Pancreas (tissue), 10 donors: ENCODE measurements around the gene YAP1. TPM values are rescaled to one million over a fixed set of nuclear protein-coding genes. Genes with fewer than 3 reads are reported as not detected.
A peak's percentile ranks its signal among the peaks of the same experiment; 100 is the strongest.

Source experiments
- ATAC-seq, 4 donors: fragments of 200-7000 bp; cut with Tn5 transposase; one replicate each; pipeline versions ENCODE4 v1.8.0 to v1.9.1; 2020; ENCODE audit warnings: mild to moderate bottlenecking in 4 of 4, moderate library complexity in 4 of 4
- DNase-seq, 6 donors: peaks; one replicate each; pipeline ENCODE4 v3.0.0-alpha.2; 2020
- FAIRE-seq: peaks from 2 replicates; lab custom pipeline; 2012; peaks lifted over from hg19 to GRCh38; lab: Jason Lieb, UNC
- H3K27ac ChIP-seq, 4 donors: fragments of 200-600 bp; sonication (generic); 1 replicate in 3 of 4; 2 replicates in 1 of 4; pipeline versions ENCODE4 v1.5.0 to v1.8.0; 2020
- H3K27me3 ChIP-seq, 4 donors: fragments of 200-600 bp; one replicate each; pipeline ENCODE4 v1.8.0; 2021
- H3K36me3 ChIP-seq, 3 donors: fragments of 200-600 bp; sonication (generic) in 1 of 3; one replicate each; pipeline versions ENCODE4 v1.5.0 to v1.8.0; 2020 to 2021
- H3K4me1 ChIP-seq, 3 donors: fragments of 200-600 bp; one replicate each; pipeline ENCODE4 v1.8.0; 2021
- H3K4me3 ChIP-seq, 4 donors: fragments of 200-600 bp; sonication (generic) in 2 of 4; one replicate each; pipeline versions ENCODE4 v1.5.0 to v1.8.0; 2020 to 2021
- H3K9me3 ChIP-seq, 4 donors: fragments of 200-600 bp; one replicate each; pipeline ENCODE4 v1.8.0; 2021
- CTCF ChIP-seq, 4 donors: fragments of 200-600 bp; sonication (generic) in 3 of 4; IDR thresholded peaks; one replicate each; pipeline versions ENCODE4 v1.5.0 to v1.8.0; 2021; ENCODE audit warnings: antibody characterized with exemption in 4 of 4
- WGBS, 2 donors: extraction: QIAGEN DNeasy Blood & Tissue Kit; methylation state at CpG; one replicate each; pipeline ENCODE4 v1.1.7; 2013; 5-methylcytosine and 5-hydroxymethylcytosine counted together
- intact Hi-C, 3 donors: fragments of 100-400 bp; cut with DNase I; formaldehyde crosslinking; loops; one replicate each; pipeline versions ENCODE4 v1.11.1 to v1.14.2; 2022
- polyA plus RNA-seq, 2 donors: library from polyadenylated mRNA; stranded (reverse); fragments of 200-250 nt; gene quantifications; one replicate each; pipeline ENCODE4 v1.2.3, GENCODE V29; 2013
- total RNA-seq, 6 donors: library from RNA; stranded (reverse); fragmentation: NEBNext Ultra II Directional in 4 of 6; extraction: Animal tissue kit (Norgen Biotek cat#: 25700) in 4 of 6; gene quantifications; one replicate each; pipeline versions ENCODE4 v1.2.1 to v1.2.4, GENCODE V29; 2021 to 2023
- donor health status: healthy with polysubstance abuse.
- donor health status: DM: no; HTN: no; CAD: no; lungs with moderate emphysema.
- donor health status: DM: no; HTN: no; CAD: no.
- donor health status: control.
- donor health status: control.
- donor health status: Bipolar disorder and iron deficiency.
- donor health status: DM: yes; HTN: yes; CAD: no.
- donor health status: DM: no; HTN: no; CAD: no.
- donor health status: DM: no; HTN: no; CAD: no.
- donor health status: DM: yes; HTN: yes; CAD: no.

YAP1 gene
- total and polyA plus RNA-seq, 8 donors, result 8.7 to 46.5 (median 17.2) TPM

- H3K4me1 ChIP-seq, result peaks cover 0 to 8% (median 4%) of the 10 kb centered on the region in 3 donors
- FAIRE-seq, result no peak
- no peak for ATAC-seq
Measured at GRCh38 chr11:102225689-102226568, 115.7 kb downstream of the YAP1 start.

GRCh38 chr11:102226702-102227490, 116.6 kb downstream of the YAP1 start:
- H3K27me3 ChIP-seq, result no peaks in the 10 kb centered on the region
- ATAC-seq, result peak in 1 of 4 donors; percentile 39
- H3K4me1 ChIP-seq, result peaks cover 0 to 8% (median 4%) of the 10 kb centered on the region in 3 donors
- no peak overlapping the region for H3K4me3 ChIP-seq
- H3K36me3 ChIP-seq, result no peaks in the 10 kb centered on the region
- intact Hi-C loops, result no loop called here
- H3K27ac ChIP-seq, result peak overlapping the region in 1 of 4 donors; percentile 9
- TF ChIP-seq CTCF (IDR thresholded peaks at IDR 0.05), result no peak
- WGBS, 2 donors, result 78 to 80% methylated on average over 9 of the region's 9 CpGs
- no peak for DNase-seq
- FAIRE-seq, result no peak
- no peaks in the 10 kb centered on the region for H3K9me3 ChIP-seq

More at GRCh38 chr11:102225689-102226568, 115.7 kb downstream of the YAP1 start:
- H3K9me3 ChIP-seq, result no peaks in the 10 kb centered on the region
- TF ChIP-seq CTCF (IDR thresholded peaks at IDR 0.05), result no peak
- no peaks in the 10 kb centered on the region for H3K27me3 ChIP-seq
- no peak for DNase-seq
- peak overlapping the region in 1 of 4 donors; percentile 9 for H3K27ac ChIP-seq
- no peaks in the 10 kb centered on the region for H3K36me3 ChIP-seq
- WGBS, 2 donors, result 85 to 86% methylated on average over 4 of the region's 4 CpGs
- no peak overlapping the region for H3K4me3 ChIP-seq
- intact Hi-C loops, result no loop called here

GRCh38 chr11:102229510-102230123, 119.4 kb downstream of the YAP1 start:
- Histone ChIP-seq H3K4me1 (peaks cover 0 to 8% (median 4%) of the 10 kb centered on the region in 3 donors), H3K36me3 (no peaks in the 10 kb centered on the region), H3K27me3 (no peaks in the 10 kb centered on the region), H3K27ac (no peak overlapping the region), H3K9me3 (no peaks in the 10 kb centered on the region), H3K4me3 (no peak overlapping the region)
- peak; percentile 57 to 72 (median 66) for ATAC-seq
- no peak for DNase-seq
- intact Hi-C loops, result no loop called here
- no peak for TF ChIP-seq CTCF (IDR thresholded peaks at IDR 0.05)
- 28 to 33% methylated on average over 4 of the region's 4 CpGs for WGBS, 2 donors
- no peak for FAIRE-seq

GRCh38 chr11:102230186-102230585, 119.9 kb downstream of the YAP1 start:
- H3K4me1 ChIP-seq, result peaks cover 0 to 8% (median 4%) of the 10 kb centered on the region in 3 donors
- no peak overlapping the region for H3K27ac ChIP-seq
- intact Hi-C loops, result no loop called here
- no peaks in the 10 kb centered on the region for H3K9me3 ChIP-seq
- no peaks in the 10 kb centered on the region for H3K36me3 ChIP-seq
- FAIRE-seq (no peak), DNase-seq (no peak), ATAC-seq (no peak)
- no peak for TF ChIP-seq CTCF (IDR thresholded peaks at IDR 0.05)
- H3K4me3 ChIP-seq, result no peak overlapping the region
- no peaks in the 10 kb centered on the region for H3K27me3 ChIP-seq
